ENCODE measurements around the gene EP300. TPM values are rescaled to one million over a fixed set of nuclear protein-coding genes. Genes with fewer than 3 reads are reported as not detected.

Gene EP300
- total RNA-seq, 1 experiment from 2014 or later, result 17.8 TPM

DNA sequence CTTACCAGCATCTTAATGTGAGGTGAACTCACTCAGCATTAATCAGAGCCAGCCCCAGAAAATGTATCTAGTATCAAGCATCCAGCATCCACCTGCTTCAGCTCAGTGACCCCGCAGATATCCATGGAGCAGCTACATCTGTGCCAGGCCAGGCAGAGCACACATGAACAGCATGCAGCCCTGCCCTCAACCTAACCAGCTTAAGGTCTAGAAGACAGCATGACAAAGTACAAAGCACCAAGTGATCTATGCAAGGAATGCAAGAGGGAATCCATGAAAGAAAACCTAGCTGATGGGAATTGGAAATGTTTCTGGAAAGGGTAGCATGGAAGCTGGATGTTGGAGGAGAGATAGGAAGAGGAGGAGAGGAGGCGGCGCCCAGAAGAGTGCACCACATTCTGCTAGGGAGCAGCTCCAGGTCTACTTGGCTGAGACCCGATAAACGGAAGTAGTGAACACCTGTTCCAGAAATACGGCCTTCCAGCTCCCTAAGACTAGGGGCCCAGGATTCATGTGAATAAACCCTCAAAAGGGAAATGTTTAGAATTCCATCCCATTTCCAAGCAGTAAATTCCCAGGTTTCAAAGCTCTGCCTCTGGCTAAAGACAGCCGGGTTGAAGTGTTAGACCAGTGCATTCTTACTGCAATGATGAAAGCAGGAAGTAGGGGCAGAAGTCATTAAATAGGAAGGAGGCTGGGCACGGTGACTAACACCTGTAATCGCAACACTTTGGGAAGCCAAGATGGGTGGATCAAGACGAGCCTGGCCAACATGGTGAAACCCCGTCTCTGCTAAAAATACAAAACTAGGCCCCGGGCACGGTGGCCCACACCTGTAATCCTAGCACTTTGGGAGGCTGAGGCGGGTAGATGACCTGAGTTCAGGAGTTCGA lies 89.2 kb downstream of the EP300 start:
- CTCF ChIA-PET, result no interaction called here
- no TSS peak for BruUV-seq (replicated peaks)

DNA sequence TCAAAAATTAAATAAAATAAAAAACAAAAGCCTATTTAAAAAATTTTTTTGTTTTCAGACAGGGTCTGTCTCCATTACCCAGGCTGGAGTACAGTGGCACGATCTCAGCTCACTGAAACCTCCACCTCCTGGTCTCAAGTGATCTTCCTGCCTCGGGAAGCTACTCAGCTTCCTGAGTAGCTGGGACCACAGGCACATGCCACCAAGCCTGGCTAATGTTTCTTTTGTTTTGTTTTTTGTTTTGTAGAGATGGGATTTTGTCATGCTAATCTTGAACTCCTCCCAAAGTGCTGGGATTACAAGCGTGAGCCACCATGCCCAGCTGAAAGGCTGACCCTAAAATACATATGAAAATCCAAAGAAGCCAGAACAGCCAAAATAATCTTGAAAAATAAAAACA lies 92.3 kb downstream of the EP300 start:
- Histone ChIP-seq H3K27ac (ENCODE audit: low read length) (no peak overlapping the region), H3K36me3 (ENCODE audit: low read depth, low read length) (no peaks in the 10 kb centered on the region), H3K27me3 (ENCODE audit: low read length) (no peaks in the 10 kb centered on the region), H3F3A (ENCODE audit: low read length, unreplicated experiment) (no peaks in the 10 kb centered on the region), H3K9me2 (replicated peaks; ENCODE audit: low read length) (no peaks in the 10 kb centered on the region), H3K9ac (ENCODE audit: low read length) (no peak overlapping the region), H3K9me3 (ENCODE audit: low read length) (no peaks in the 10 kb centered on the region), H4K20me1 (ENCODE audit: low read length) (no peaks in the 10 kb centered on the region), H3K4me2 (ENCODE audit: low read length) (no peak overlapping the region), H2AFZ (ENCODE audit: low read length) (no peak overlapping the region), H3K4me3 (ENCODE audit: low read length) (no peak overlapping the region), H3K4me1 (ENCODE audit: insufficient read depth, low read length) (peaks cover 11% of the 10 kb centered on the region), H3K79me2 (ENCODE audit: low read length) (no peaks in the 10 kb centered on the region)
- no TSS peak for BruUV-seq (replicated peaks)
- DNase-seq (no peak), ATAC-seq (no peak)
- intact Hi-C loops (cut with micrococcal nuclease), result no loop called here
- ChIA-PET POLR2A (ENCODE audit: unreplicated experiment) (interaction anchor here (0.6 kb wide), 1 partner anchor 174 kb away, joined by 3 read pairs; no protein-coding TSS in a partner anchor), CTCF (no interaction called here)
- TF ChIP-seq EZH2 (IDR thresholded peaks at IDR 0.05; ENCODE audit: low read length, unreplicated experiment) (no peak), EZH2phosphoT487 (IDR thresholded peaks at IDR 0.05; ENCODE audit: borderline replicate concordance, low read length) (no peak)
- TF ChIP-seq, protein P1, sequence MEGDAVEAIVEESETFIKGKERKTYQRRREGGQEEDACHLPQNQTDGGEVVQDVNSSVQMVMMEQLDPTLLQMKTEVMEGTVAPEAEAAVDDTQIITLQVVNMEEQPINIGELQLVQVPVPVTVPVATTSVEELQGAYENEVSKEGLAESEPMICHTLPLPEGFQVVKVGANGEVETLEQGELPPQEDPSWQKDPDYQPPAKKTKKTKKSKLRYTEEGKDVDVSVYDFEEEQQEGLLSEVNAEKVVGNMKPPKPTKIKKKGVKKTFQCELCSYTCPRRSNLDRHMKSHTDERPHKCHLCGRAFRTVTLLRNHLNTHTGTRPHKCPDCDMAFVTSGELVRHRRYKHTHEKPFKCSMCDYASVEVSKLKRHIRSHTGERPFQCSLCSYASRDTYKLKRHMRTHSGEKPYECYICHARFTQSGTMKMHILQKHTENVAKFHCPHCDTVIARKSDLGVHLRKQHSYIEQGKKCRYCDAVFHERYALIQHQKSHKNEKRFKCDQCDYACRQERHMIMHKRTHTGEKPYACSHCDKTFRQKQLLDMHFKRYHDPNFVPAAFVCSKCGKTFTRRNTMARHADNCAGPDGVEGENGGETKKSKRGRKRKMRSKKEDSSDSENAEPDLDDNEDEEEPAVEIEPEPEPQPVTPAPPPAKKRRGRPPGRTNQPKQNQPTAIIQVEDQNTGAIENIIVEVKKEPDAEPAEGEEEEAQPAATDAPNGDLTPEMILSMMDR (conservative IDR thresholded peaks at IDR 0.05; ENCODE audit: low read depth, low read length), result no peak

More for the DNA sequence above, 89.2 kb downstream of the EP300 start:
- Histone ChIP-seq H3K79me2 (ENCODE audit: low read length) (no peaks in the 10 kb centered on the region), H3K4me3 (ENCODE audit: low read length) (no peak overlapping the region), H3K4me2 (ENCODE audit: low read length) (no peak overlapping the region), H3K27ac (ENCODE audit: low read length) (no peak overlapping the region), H2AFZ (ENCODE audit: low read length) (no peak overlapping the region), H3K9me3 (ENCODE audit: low read length) (no peaks in the 10 kb centered on the region), H3K36me3 (ENCODE audit: low read depth, low read length) (peaks cover 6% of the 10 kb centered on the region; the same call in 1 of the 2 replicates), H3K27me3 (ENCODE audit: low read length) (no peaks in the 10 kb centered on the region), H3K4me1 (ENCODE audit: insufficient read depth, low read length) (peaks cover 11% of the 10 kb centered on the region), H3K9ac (ENCODE audit: low read length) (no peak overlapping the region), H4K20me1 (ENCODE audit: low read length) (no peaks in the 10 kb centered on the region), H3F3A (ENCODE audit: low read length, unreplicated experiment) (no peaks in the 10 kb centered on the region), H3K9me2 (replicated peaks; ENCODE audit: low read length) (no peaks in the 10 kb centered on the region)
- ATAC-seq (peak; percentile 75), DNase-seq (peak; percentile 49)
- POLR2A ChIA-PET (ENCODE audit: unreplicated experiment), result interaction anchor here (0.6 kb wide), 1 partner anchor 56 kb away, joined by 3 read pairs; no protein-coding TSS in a partner anchor
- intact Hi-C loops (cut with micrococcal nuclease), result no loop called here
- TF ChIP-seq EZH2phosphoT487 (IDR thresholded peaks at IDR 0.05; ENCODE audit: borderline replicate concordance, low read length) (no peak), EZH2 (IDR thresholded peaks at IDR 0.05; ENCODE audit: low read length, unreplicated experiment) (no peak)
- TF ChIP-seq, protein P1 (conservative IDR thresholded peaks at IDR 0.05; ENCODE audit: low read depth, low read length), result no peak

DNA sequence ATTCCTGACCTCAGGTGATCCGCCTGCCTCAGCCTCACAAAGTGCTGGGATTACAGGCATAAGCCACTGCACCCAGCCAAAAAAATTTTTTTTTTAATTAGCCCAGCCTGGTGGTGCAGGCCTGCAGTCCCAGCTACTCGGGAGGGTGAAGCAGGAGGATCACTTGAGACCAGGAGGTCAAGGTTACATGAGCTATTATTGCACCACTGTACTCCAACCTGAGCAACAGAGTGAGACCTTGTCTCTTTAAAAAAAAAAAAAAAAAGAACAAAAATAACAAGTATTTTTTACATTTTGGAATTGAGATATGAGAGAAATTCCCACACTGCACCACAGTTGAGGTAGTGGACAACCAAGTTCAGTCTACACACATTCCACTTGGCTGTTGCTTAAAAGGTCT lies 99.1 kb downstream of the EP300 start:
- no TSS peak for BruUV-seq (replicated peaks)
- TF ChIP-seq, protein P1 (conservative IDR thresholded peaks at IDR 0.05; ENCODE audit: low read depth, low read length), result no peak
- TF ChIP-seq EZH2phosphoT487 (IDR thresholded peaks at IDR 0.05; ENCODE audit: borderline replicate concordance, low read length) (no peak), EZH2 (IDR thresholded peaks at IDR 0.05; ENCODE audit: low read length, unreplicated experiment) (no peak)
- Histone ChIP-seq H3K36me3 (ENCODE audit: low read depth, low read length) (no peaks in the 10 kb centered on the region), H3K9me3 (ENCODE audit: low read length) (no peaks in the 10 kb centered on the region), H3K4me3 (ENCODE audit: low read length) (no peak overlapping the region), H3K79me2 (ENCODE audit: low read length) (no peaks in the 10 kb centered on the region), H3F3A (ENCODE audit: low read length, unreplicated experiment) (no peaks in the 10 kb centered on the region), H3K9ac (ENCODE audit: low read length) (no peak overlapping the region), H4K20me1 (ENCODE audit: low read length) (no peaks in the 10 kb centered on the region), H3K27ac (ENCODE audit: low read length) (no peak overlapping the region), H3K9me2 (replicated peaks; ENCODE audit: low read length) (no peaks in the 10 kb centered on the region), H3K27me3 (ENCODE audit: low read length) (no peaks in the 10 kb centered on the region), H3K4me2 (ENCODE audit: low read length) (no peak overlapping the region), H3K4me1 (ENCODE audit: insufficient read depth, low read length) (no peaks in the 10 kb centered on the region), H2AFZ (ENCODE audit: low read length) (no peak overlapping the region)
- POLR2A ChIA-PET (ENCODE audit: unreplicated experiment), result no interaction called here
- DNase-seq, result no peak
- ATAC-seq, result no peak
- CTCF ChIA-PET, result interaction anchor here (0.7 kb wide), 1 partner anchor 475 kb away, joined by 5 read pairs; no protein-coding TSS in a partner anchor
- intact Hi-C loops (cut with micrococcal nuclease), result no loop called here
